Fibroblast of villous mesenchyme (primary cell): ENCODE measurements around the gene LRP1-AS. TPM values are rescaled to one million over a fixed set of nuclear protein-coding genes. Genes with fewer than 3 reads are reported as not detected.

Experiments used
- DNase-seq: peaks from one replicate; pipeline ENCODE4 v3.0.0-alpha.2; 2010; ENCODE audit warnings: low read depth
- H3K4me3 ChIP-seq: 2 replicates; pipeline ENCODE4 v1.5.1; 2011; ENCODE audit warnings: low read depth, mild to moderate bottlenecking, low read length
- CTCF ChIP-seq: IDR thresholded peaks from 2 replicates; pipeline ENCODE4 v1.5.1; 2012; ENCODE audit warnings: low read depth, mild to moderate bottlenecking, low read length; ENCODE audit not compliant: insufficient read depth
- total RNA-seq: library from RNA; depleted of rRNA; stranded (reverse); fragments of >200 nt; gene quantifications from 2 replicates; pipeline ENCODE4 v1.2.3, GENCODE V29; 2012

Gene LRP1-AS
- total RNA-seq, 1 donor = not detected

GRCh38 chr12:57116580-57117281 is 30.7 kb downstream of the LRP1-AS start:
- DNase-seq = no peak
- no peak overlapping the region for H3K4me3 ChIP-seq
- no peak for TF ChIP-seq CTCF

DNA sequence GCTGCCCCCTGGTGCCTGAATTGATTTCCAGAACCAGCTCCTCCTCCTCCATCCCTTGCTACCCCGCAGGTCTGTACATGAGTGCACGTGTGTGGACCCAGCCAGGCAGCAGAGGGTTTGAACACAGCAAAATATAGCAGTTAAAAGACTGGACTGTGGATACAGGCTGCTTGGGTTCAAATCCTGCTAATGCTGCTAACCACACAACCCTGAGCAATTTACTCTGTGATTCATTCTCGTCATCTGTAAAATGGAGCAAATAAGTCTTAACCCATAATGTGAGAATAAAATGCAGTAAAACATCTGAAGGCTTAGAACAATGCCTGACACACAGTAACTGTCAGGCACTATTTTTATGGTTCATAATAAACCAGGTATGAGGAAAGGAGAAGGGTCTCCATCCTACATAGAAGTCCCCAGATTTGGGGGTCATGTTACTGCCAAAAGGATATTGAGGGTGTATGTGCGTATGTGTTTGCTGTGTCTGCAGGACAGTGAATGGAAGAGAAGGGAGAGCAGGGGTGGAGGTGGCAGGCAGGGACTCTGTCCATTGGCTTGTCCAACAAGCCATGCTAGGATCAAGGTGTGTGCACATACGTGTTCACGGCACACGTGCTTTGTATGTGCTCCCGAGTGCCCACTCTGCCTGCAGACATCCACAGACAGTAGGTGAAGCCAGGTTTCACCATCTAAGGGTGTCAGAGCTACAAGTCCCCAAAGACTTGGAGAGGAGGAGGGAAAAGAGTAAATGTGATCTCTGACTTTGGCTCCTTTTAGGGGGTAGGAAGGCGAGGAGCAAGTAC is 34.7 kb downstream of the LRP1-AS start:
- DNase-seq = no peak
- peak overlapping the region; percentile 93 for H3K4me3 ChIP-seq
- no peak for TF ChIP-seq CTCF

DNA sequence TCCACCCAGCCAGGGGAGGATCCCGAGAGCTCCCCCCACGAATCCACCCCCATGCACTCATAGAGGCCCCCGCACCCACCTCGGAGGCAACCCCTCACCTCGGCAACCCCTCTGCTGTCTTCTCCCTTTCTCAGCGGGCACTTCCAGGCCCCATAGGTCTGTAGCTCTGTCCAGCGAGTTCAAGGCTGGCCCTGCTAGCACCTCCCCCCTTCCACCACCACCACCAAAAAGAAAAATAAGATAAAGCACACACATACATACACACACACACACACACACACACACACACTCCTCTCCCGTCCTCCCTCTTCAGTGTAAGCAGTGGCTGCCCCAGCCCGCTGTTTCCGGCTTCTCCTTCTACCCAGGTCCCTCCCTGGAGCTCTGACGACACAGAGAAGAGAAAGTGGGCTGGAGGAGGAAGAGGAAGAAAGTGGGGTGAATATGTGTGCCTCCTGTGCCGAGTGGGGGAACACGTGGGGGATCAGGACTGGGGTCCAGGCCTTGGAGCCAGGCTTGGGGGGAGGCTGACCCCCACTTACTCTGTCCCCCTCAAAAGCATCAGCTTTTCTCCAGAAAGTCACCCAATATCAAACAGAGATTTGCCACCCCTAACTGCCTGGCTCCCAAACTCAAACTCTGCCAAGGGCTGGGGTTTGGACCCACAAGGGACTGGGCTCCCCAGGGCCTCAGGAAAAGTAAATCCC is 36.2 kb downstream of the LRP1-AS start, which contains the start of gene STAT6:
Gene STAT6 (minus strand): TSS at position 332 of the 704 bp plus-strand sequence. CDS start 3,084 bp downstream, outside the sequence.
- no peak for TF ChIP-seq CTCF
- H3K4me3 ChIP-seq = peak within 1 kb of the TSS; percentile 93
- DNase-seq = peak; percentile 94

DNA sequence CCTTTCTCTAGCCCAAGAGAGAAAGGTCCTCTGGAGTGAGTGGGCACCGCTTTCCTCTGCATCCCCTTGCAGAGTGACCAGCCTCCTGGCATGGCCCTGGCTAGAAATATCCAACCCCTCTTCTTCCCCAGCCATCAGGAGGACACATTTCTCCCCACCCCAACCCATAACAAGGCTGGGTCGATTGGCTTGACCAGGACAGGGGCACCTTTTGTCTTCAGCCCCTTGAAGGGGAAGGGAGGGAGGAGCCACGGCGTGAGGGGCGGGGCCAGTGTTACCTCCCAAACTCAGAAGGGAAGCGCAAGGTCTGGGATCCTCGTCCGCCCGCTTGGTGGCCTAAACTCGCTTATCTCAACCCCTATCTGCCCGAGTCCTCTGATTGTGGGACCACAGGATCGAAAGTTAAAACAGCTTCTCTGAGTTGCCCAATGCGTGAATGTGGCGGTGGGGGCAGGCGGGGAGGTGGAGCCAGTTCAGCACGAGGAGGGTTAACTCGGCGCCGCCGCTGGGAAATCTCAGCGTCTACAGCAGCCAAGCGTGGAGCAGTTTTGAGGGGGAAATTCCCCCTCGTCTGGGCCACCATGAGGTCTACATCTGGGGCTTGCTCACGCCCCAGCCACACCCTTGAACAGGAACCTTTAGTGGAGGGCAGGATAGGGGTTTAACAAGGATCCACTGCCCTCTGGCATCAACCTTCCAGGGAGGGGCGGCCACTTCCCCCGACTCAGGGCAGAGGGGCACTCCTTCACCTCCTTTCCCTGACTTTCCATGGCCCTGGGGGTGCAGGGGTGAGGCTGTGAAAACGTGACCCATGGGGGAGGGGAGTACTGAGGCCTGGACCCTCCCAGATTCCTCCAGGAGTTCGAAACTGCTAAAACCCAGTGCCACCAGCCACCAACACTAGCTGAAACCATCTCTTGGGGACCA is 37.1 kb downstream of the LRP1-AS start:
- no peak for TF ChIP-seq CTCF
- peak overlapping the region; percentile 93 for H3K4me3 ChIP-seq
- peak; percentile 74 for DNase-seq

DNA sequence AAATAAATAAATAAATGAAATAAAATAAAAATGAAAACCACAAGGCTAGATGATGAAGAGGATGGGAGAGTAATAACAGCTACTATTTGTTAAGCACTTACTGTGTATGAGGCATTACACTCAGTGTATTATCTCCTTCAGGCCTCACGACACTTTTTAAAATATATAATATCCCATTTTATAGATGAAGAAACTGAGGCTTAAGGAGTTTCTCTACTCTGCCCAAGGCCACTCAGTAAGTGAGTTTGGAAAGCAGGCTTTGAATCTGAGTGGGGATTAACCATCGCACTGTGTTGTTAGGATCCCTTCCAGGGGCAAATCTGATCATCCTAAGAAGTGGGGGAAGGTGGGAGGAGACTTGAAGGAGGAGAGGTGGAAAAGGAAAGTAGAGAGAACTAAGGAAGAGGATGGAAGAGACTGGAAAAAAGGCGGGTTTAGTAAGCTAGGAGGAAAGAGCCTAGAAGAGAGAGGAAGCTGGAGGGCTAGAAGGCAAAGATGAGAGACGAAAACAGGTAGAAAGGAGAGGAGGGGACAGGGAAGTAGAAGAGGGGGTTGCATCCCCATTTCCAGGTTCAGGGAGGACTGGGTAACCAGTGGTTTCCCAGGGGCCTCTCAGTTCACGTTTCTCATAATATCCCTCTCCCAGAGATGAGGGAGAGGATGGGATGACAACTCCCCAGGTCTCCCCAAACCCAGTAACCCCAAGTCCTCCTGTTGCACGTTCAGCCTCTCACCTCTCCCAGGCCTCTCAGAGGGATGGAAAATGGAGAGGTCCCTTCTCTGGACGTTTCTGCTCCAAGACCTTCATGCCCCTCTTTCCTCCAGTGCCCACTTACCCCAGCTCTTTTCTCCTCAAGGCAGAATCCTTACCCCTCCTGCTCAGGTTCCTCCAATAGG is 38.0 kb downstream of the LRP1-AS start:
- DNase-seq = no peak
- TF ChIP-seq CTCF = no peak
- H3K4me3 ChIP-seq = peak overlapping the region; percentile 93
